NCI-H2227 (cell line): ENCODE data around the gene FHAD1.
A peak's percentile ranks its signal among the peaks of the same experiment; 100 is the strongest.
"Not testable (repeated sequence)": the region's sequence is repeated elsewhere in the genome, so short reads cannot be mapped to it uniquely, and the experiment has no call there.

ENCODE experiments used
- DNase-seq: peaks from one replicate; lab custom pipeline; 2025; ENCODE audit not compliant: unreplicated experiment; lab: John Stamatoyannopoulos, UW

FHAD1 gene

DNA sequence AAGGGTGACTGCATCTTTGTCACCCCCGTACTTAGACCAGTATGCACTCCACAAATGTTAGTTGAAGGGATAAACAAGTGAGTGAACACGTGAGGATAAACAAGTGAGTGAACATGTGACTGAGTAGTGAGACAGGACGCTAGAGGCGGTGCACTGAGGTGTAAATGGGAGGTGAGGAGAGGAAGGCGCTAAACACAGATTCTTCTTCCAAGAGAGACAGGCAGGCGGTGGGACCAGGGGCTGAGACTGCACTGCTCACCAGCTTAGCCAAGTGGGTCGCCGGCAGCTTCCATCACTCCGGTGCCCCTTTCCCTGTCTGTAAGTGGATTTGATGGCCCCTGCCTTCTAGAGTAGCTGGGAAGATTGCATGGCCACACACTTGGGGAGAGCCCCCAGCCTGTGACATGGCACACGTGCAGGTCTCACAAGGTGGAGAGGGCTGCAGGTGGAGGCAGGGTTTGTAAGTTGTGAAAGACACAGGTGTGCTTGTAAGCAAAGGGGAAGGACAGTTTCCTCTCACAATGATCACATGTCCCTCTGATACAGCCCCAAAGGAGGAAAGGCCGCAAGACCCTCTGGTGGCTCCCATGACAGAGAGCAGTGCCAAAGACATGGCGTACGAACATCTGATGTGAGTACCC, 115.2 kb downstream of the FHAD1 start:
- DNase-seq: no peak

- DNase-seq: no peak
Measured at GRCh38 chr1:15362737-15363128, 115.7 kb downstream of the FHAD1 start.

GRCh38 chr1:15364740-15365139, 117.7 kb downstream of the FHAD1 start:
- no peak for DNase-seq

DNA sequence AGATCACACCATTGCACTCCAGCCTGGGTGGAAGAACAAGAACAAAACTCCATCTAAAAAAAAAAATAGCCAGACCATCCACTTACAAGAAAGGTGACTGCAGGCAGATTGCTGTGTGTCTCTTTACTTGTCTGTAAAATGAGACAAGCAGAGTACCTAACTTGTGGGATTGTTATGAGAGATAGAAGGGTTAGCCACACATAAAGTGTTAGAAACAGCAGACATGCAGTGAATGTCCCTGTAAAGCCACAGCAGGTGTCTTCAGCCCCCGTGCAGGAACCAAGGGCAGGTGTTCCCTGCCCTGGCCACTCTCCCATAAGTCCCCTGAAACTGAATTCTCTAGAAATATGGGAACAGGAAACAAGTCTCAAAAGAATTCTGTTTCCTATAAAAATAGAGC, 121.9 kb downstream of the FHAD1 start:
- DNase-seq: no peak

GRCh38 chr1:15370268-15370667, 123.2 kb downstream of the FHAD1 start:
- DNase-seq: no peak

DNA sequence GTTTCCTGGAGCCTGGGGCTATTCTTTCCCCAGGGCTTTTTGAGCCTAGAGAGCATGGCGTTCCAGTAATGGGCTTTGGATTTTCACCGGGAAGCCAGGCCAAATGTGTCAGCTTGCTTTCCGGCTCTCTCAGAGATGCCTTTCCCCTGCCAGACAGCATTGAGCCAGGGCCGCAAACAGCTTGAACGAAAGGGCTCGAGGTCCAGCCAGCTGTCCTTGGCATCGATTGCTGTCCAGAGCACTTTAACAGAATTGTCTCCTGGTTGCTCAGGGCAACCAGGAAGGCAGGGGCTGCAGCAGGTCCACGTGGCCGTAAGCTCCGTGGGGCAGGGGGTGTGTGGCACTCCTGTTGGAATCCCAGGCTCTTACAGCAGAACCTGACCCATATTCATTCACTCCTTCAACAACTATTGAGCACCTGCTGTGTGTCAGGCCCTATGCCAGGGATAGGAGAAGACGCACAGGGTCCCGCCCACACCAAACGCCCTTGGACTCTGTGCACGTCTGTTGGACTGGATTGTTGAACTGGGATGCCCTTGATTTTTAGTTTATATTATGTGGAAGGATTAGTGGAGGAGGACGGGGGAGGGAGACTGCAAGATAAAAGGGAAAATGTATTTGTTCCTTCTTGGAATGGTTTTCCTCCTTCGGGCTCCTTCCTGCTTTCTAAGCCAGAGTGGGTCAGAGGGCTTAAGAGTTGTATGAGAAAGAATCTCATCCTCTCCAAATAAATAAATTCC, 123.9 kb downstream of the FHAD1 start:
- peak; percentile 44 for DNase-seq

DNA sequence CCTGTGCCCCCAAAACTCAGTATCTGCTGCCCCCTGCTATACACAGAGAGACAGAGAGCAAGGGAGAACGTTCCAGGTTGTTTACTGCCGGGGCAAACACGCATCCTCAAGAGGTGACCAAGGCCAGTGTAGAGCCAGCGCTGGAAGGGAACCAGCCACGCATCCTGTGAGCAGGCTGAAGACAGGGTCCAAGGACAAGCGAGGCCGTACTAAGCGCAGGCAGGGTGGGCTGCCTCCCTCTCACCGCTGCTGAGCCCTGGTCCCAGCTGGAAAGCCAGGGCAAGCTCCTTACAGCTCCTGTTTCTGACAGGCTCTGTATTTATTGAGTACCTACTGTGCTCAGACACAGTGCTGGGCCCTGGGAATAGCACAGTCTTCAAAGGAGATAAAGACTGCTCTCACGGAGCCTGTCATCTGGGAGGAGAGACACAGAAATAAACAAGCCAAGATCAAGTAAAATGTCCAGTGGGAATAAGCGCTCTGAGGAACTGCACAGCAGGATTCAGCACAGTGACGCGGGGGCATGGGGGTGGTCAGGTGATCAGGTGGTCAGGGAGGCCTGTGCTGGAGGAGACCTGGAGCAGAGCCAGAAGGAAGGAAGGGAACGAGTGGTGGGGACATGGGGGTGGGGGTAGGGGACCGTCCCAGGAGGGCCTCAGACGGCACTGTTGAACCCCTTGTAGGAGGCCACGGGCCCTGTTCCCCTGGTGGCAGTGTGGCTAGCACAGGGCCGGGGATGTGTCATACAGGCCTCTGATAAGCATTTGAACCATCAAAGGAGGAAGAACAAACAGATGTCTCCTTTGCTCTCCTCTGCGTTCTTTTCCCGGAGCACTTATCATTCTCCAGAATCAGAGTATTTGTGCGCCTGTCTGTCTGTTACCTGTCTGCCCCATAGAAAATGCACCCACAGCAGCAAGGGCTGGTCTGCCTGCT, 124.9 kb downstream of the FHAD1 start:
- DNase-seq: peak; percentile 13

DNA sequence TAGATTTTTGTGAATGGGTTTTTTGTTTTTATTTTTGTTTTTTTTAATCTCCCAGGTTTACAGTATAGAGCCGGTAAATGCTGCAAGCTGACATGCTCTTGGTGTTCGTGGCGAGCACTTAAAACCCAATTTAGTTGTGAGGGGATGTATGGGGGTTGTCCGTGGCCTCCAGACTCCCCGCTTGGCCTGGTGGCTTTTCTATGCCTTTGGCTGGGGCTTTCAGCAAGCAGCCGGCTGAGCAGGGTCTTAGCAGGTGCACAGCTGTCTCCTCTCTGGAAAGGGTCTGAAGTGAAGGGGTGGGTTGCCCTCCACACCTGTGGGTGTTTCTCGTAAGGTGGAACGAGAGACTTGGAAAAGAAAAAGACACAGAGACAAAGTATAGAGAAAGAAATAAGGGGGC, 131.7 kb downstream of the FHAD1 start:
- DNase-seq: no peak

DNA sequence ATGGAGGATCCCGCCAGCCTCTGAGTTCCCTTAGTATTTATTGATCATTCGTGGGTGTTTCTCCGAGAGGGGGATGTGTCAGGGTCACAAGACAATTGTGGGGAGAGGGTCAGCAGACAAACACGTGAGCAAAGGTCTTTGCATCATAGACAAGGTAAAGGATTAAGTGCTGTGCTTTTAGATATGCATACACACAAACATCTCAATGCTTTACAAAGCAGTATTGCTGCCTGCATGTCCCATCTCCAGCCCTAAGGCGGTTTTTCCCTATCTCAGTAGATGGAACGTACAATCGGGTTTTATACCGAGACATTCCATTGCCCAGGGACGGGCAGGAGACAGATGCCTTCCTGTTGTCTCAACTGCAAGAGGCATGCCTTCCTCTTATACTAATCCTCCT, 132.1 kb downstream of the FHAD1 start:
- DNase-seq: not testable (repeated sequence)

DNA sequence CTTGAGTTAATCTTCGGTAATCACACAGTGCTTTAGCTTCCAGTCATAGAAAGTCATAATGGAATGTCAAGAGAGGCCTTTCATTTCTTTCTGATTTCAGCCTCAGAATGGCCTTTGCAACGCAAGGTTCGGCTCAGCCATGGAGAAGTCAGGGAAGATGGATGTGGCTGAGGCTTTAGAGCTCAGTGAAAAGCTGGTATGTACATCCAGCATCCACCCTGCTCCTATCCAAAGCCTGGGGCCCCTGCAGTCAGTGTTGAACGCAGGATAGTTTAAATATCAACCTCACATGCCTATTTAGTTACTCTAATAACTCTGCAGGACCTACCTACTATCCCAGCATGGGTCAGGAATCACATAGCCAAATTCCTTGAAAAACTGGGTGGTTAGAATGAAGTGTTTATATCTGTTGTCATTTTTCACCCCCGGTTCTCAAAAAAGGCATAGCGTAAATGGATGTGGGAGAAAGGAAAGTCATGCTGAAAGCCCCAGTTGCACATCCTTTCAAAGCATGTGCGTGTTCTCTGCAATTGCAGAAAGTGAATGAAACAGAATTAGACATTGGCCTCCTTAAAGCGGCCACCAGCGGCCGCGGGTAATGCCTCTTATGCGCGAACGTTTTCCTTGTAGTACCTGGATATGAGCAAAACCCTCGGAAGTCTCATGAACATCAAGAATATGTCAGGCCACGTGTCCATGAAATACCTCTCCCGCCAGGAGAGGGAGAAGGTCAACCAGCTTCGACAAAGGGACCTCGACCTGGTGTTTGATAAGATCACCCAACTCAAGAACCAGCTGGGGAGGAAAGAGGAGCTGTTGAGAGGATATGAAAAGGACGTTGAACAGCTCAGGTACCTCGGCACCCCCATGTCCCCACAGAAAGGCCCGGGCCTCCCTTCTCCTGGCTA, 133.8 kb downstream of the FHAD1 start:
- DNase-seq: peak; percentile 38

GRCh38 chr1:15381805-15382204, 134.8 kb downstream of the FHAD1 start:
- DNase-seq: no peak

DNA sequence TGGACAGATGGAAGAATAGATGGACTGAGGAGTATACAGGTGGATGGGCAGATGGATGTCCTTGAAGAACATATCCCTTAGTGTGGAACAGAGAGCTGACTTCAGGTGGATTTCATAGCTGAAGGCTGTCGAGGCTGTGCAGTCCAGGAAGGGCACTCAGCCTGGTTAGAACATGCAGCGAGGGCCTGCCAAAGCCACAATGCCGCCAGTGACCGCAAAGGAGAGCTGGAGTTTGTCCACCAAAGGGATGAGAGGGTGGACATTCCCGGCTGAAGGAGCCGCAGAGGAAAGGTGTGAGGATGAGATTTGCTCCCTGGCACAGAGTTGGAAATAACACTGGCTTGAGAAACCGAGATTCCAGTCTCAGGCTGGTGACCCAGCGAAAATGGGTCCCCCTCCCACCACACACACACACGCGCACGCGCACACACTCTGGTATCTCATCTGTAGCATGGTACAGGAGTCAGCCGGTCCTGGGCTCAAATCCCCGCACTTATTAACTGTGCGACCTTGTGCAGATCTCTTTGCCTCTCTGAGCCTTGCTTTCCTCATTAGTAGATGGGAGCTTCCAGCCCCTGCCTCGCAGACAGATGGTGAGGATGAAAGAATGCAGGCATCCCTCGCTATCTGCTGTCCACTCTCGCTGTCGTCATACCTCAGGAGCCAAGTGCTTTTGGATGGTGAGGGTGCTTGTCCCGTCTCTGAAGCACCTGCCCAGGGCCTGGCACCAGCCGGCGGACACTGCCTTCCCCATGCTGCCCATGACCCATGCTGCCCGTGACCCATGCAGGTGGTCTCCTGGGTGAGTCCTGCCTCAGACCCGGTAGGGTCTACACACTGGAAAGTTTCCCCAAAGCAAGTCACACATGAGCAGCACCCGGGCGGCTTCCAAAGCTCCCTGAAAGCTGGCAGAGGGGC, 135.8 kb downstream of the FHAD1 start:
- no peak for DNase-seq

DNA sequence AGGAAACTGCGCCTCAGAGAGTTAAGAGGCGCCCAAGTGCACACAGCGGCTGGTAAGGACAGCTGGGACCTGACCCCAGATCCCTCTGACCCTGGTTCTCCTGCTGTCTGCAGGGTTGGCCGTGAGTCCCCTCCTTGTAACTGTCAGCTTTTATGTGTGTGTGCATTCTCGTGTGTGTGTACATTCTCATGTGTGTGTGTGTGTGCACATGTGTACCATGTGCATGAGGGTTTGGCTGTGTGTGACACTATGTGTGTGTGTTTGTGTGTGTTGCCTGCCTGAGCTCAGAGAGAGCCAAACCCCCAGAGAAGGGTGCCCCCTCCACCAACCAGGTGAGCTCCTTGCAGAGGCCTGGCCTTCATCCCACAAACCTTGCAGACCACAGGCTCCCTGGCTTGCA, 136.8 kb downstream of the FHAD1 start:
- DNase-seq: no peak

- DNase-seq: no peak
Measured at GRCh38 chr1:15384301-15384901, 137.4 kb downstream of the FHAD1 start.

- DNase-seq: no peak
Measured at GRCh38 chr1:15385420-15385819, 138.4 kb downstream of the FHAD1 start.

DNA sequence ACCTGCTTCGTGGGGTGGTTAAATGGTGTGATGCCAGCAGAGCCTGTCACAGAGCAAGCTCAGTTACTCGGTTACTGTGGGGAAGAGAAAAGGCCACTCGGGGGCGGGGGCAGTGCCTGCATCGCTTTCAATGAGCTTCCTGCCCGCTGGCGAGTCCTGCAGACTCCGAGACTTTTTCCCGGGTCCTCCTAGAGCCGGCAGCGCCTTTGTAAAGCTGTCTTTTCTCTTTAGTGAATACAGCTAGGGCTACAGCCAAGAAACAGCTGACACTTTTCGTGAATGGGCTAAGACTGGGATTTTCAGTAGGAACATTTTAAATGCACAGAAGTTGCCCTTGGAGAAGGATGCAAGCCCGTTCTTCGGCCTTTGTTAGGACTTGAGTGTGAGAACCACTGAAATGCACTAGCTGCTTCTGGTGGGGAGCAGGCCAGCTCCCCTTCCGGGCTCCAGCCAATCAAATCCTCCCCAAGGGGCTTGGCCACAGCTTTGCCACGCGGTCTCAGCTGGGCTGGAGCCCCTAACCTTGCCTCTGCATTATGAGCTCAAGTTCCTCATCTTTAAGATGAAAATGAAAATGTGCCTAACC, 139.2 kb downstream of the FHAD1 start:
- no peak for DNase-seq

- no peak for DNase-seq
Measured at GRCh38 chr1:15388201-15388880, 141.3 kb downstream of the FHAD1 start.

- DNase-seq: not testable (repeated sequence)
Measured at GRCh38 chr1:15389828-15390227, 142.8 kb downstream of the FHAD1 start.
